ENCODE measurements around the gene PARP16. TPM values are rescaled to one million over a fixed set of nuclear protein-coding genes. Genes with fewer than 3 reads are reported as not detected.
A peak's percentile ranks its signal among the peaks of the same experiment; 100 is the strongest.

The PARP16 gene
- polyA plus RNA-seq, 1 experiment, result 5.2 TPM

DNA sequence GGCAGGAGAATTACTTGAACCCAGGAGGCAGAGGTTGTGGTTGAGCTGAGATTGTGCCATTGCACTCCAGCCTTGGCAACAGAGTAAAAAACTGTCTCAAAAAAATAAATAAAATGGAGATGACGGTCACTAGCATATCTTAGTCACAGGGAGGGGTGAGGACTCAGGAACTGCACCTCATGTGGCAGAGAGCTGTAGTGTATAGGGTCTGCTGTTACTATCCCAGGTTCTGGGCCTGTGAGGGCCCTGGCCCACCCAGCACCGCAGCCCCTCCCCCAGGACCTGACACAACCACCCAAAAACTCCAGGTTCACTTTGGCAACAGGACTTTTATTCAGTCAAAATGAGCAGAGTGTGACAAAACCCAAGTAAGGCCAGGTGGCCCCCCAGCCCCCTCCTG is 40.1 kb upstream of the PARP16 start:
- Histone ChIP-seq H3K36me3 (ENCODE audit: control insufficient read depth, insufficient read depth, low read length) (no peaks in the 10 kb centered on the region), H3K4me3 (ENCODE audit: low read depth, low read length) (no peak overlapping the region), H3K27me3 (ENCODE audit: control insufficient read depth, insufficient read depth, low read length) (peaks cover 6% of the 10 kb centered on the region)
- no peak for DNase-seq (ENCODE audit: low read depth)
- TF ChIP-seq, protein P1, sequence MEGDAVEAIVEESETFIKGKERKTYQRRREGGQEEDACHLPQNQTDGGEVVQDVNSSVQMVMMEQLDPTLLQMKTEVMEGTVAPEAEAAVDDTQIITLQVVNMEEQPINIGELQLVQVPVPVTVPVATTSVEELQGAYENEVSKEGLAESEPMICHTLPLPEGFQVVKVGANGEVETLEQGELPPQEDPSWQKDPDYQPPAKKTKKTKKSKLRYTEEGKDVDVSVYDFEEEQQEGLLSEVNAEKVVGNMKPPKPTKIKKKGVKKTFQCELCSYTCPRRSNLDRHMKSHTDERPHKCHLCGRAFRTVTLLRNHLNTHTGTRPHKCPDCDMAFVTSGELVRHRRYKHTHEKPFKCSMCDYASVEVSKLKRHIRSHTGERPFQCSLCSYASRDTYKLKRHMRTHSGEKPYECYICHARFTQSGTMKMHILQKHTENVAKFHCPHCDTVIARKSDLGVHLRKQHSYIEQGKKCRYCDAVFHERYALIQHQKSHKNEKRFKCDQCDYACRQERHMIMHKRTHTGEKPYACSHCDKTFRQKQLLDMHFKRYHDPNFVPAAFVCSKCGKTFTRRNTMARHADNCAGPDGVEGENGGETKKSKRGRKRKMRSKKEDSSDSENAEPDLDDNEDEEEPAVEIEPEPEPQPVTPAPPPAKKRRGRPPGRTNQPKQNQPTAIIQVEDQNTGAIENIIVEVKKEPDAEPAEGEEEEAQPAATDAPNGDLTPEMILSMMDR (IDR thresholded peaks at IDR 0.05; ENCODE audit: insufficient read depth, low read depth, low read length), result no peak
- ChIA-PET CTCF (interaction anchor here (0.7 to 20.2 kb wide), 4 partner anchors 8 to 188 kb away, joined by 3 to 454 read pairs (median 9); partner anchors contain the start of gene IGDCC3), POLR2A (no interaction called here)

DNA sequence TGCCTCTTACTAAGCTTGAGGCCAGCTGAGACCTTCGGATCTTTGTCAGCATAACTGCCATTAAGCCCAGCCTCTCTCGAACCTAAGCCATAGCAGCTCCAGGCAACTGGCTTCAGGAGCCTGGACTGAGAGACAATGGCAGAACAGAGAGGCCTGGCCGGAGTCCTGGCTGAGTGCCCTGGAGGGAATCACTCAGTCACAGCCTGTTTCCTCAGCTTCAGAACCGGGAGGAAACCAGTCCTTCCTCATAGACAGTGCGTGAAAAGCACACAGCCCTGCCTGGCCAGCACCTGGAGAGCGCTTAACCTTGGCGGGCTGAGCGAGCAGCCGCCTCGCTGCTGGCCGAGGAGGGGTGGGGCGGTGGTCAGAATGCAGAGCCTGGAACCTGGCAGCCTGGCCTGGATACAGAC is 39.4 kb upstream of the PARP16 start:
- DNase-seq (ENCODE audit: low read depth), result no peak
- Histone ChIP-seq H3K4me3 (ENCODE audit: low read depth, low read length) (no peak overlapping the region), H3K27me3 (ENCODE audit: control insufficient read depth, insufficient read depth, low read length) (peaks cover 11% of the 10 kb centered on the region), H3K36me3 (ENCODE audit: control insufficient read depth, insufficient read depth, low read length) (no peaks in the 10 kb centered on the region)
- ChIA-PET CTCF (interaction anchor here (0.7 to 20.2 kb wide), 3 partner anchors 60 to 189 kb away, joined by 3 to 454 read pairs (median 12); partner anchors contain the start of gene IGDCC3), POLR2A (no interaction called here)
- TF ChIP-seq, protein P1 (IDR thresholded peaks at IDR 0.05; ENCODE audit: insufficient read depth, low read depth, low read length), result no peak

DNA sequence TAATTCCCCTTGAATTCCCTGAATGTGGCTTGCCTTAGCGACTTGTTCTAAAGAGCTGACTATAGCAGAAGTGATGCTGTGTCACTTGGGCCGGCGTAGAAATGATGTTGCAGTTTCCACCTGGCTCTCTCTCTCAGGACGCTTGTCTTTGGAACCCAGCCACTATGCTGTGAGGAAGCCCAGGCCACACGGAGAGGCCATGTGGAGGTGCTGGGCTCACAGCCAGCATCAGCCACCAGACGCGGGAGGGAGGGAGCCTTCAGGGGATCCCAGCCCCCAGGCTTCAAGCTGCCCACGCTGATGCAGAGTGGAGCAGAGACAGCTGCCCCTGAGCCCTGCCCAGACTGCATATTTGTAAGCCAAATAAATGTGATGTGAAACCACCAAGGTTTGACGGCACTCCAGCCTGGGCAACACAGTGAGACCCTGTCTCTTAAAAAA is 36.4 kb upstream of the PARP16 start:
- DNase-seq (ENCODE audit: low read depth), result peak; percentile 4
- POLR2A ChIA-PET, result no interaction called here
- Histone ChIP-seq H3K27me3 (ENCODE audit: control insufficient read depth, insufficient read depth, low read length) (peaks cover 12% of the 10 kb centered on the region), H3K4me3 (ENCODE audit: low read depth, low read length) (no peak overlapping the region), H3K36me3 (ENCODE audit: control insufficient read depth, insufficient read depth, low read length) (no peaks in the 10 kb centered on the region)
- TF ChIP-seq, protein P1 (IDR thresholded peaks at IDR 0.05; ENCODE audit: insufficient read depth, low read depth, low read length), result no peak
- CTCF ChIA-PET, result interaction anchor here (1.2 to 20.2 kb wide), 4 partner anchors 13 to 78 kb away, joined by 3 to 454 read pairs (median 58); partner anchors contain the start of gene IGDCC3

DNA sequence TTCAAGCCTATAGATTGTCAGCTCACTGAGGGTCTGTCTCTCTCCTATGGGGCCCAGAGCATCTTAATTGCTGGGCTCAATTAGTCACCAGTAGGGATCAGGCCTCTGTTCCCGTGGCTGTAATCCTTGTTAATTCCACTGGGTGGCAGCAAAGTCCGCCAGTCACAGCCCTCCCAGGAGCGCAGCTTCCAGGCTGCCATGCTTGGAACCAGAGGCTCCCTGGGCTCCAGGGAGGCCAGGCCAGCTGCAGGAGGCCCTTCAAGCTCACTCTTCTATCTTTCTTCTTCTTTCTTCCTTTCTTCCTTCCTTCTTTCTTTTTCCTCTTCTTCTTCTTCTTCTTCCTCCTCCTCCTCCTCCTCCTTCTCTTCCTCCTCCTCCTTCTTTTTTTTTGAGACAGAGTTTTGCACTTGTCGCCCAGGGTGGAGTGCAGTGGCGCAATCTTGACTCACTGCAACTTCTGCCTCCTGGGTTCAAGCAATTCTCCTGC is 32.2 kb upstream of the PARP16 start:
- no peak overlapping the region for H3K4me3 ChIP-seq (ENCODE audit: low read depth, low read length)
- ChIA-PET CTCF (interaction anchor here (0.6 to 20.2 kb wide), 17 partner anchors 8 to 970 kb away, joined by 3 to 454 read pairs (median 6); partner anchors contain the start of gene IGDCC3), POLR2A (interaction anchor here (0.7 to 0.8 kb wide), 2 partner anchors 64 to 69 kb away, joined by 3 to 7 read pairs; no protein-coding TSS in a partner anchor)
- TF ChIP-seq, protein P1 (IDR thresholded peaks at IDR 0.05; ENCODE audit: insufficient read depth, low read depth, low read length), result peak; percentile 73
- peak; percentile 16 for DNase-seq (ENCODE audit: low read depth)
- peaks cover 9% of the 10 kb centered on the region for H3K27me3 ChIP-seq (ENCODE audit: control insufficient read depth, insufficient read depth, low read length)
- no peaks in the 10 kb centered on the region for H3K36me3 ChIP-seq (ENCODE audit: control insufficient read depth, insufficient read depth, low read length)

DNA sequence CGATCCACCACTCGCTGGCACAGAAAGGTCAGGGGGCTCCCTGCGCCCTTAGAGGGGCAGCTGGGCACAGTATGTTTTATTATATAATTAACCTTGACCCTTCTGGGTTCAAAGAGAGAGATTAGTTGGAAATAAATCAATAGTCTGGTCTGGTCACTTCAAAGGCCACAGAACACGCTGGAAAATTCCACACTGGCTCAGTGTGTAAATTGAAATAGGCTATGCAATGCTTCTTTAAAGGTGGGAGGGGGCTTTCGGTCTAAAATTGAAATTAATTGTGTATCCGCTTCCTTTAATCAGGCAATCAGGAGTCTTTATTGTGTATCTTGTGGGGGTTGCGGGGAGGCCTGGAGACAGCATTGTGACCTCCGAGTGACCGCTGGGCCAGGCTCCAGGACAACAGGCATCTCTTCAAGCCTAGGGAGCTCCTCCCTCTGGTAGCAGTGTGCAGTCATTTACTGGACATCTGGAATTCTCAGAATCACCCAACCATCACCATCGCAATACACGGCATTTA is 25.8 kb upstream of the PARP16 start:
- Histone ChIP-seq H3K27me3 (ENCODE audit: control insufficient read depth, insufficient read depth, low read length) (peaks cover 7% of the 10 kb centered on the region), H3K4me3 (ENCODE audit: low read depth, low read length) (no peak overlapping the region), H3K36me3 (ENCODE audit: control insufficient read depth, insufficient read depth, low read length) (no peaks in the 10 kb centered on the region)
- CTCF ChIA-PET, result interaction anchor here (1.2 to 20.2 kb wide), 3 partner anchors 15 to 89 kb away, joined by 3 to 454 read pairs (median 12); partner anchors contain the start of gene IGDCC3
- POLR2A ChIA-PET, result interaction anchor here (1.0 kb wide), 1 partner anchor 8 kb away, joined by 3 read pairs; no protein-coding TSS in a partner anchor
- TF ChIP-seq, protein P1 (IDR thresholded peaks at IDR 0.05; ENCODE audit: insufficient read depth, low read depth, low read length), result no peak
- DNase-seq (ENCODE audit: low read depth), result no peak
